RWPE2 (cell line): ENCODE data around the gene RNF123.
"Not testable (repeated sequence)": the region's sequence is repeated elsewhere in the genome, so short reads cannot be mapped to it uniquely, and the experiment has no call there.

Experiments
- ATAC-seq: fragments of 200-7000 bp; cut with Tn5 transposase; 3 replicates; pipeline ENCODE4 v1.9.1; 2021; ENCODE audit warnings: low read depth
- DNase-seq: peaks from one replicate; pipeline ENCODE4 v3.0.0-alpha.2; 2020; ENCODE audit warnings: low spot score
- H3K27ac ChIP-seq: fragments of 450-650 bp; 2 replicates; pipeline ENCODE4 v1.5.1; 2017; ENCODE audit warnings: mild to moderate bottlenecking; ENCODE audit not compliant: poor library complexity, severe bottlenecking
- H3K27me3 ChIP-seq: fragments of 250-450 bp; sonication (Bioruptor Pico); 2 replicates; pipeline ENCODE4 v1.5.1; 2021; ENCODE audit warnings: mild to moderate bottlenecking, moderate library complexity; ENCODE audit not compliant: insufficient read depth, poor library complexity, severe bottlenecking
- H3K36me3 ChIP-seq: fragments of 250-450 bp; sonication (Bioruptor Pico); 2 replicates; pipeline ENCODE4 v1.5.1; 2020; ENCODE audit warnings: low read depth, mild to moderate bottlenecking, moderate library complexity
- H3K4me1 ChIP-seq: fragments of 250-450 bp; sonication (Bioruptor Pico); 2 replicates; pipeline ENCODE4 v1.5.1; 2021; ENCODE audit warnings: mild to moderate bottlenecking, moderate library complexity; ENCODE audit not compliant: insufficient read depth, poor library complexity, severe bottlenecking
- H3K4me3 ChIP-seq: fragments of 250-450 bp; sonication (Bioruptor Pico); 2 replicates; pipeline ENCODE4 v1.5.1; 2021; ENCODE audit warnings: mild to moderate bottlenecking, moderate library complexity; ENCODE audit not compliant: severe bottlenecking
- H3K9me3 ChIP-seq: fragments of 250-450 bp; sonication (Bioruptor Pico); 2 replicates; pipeline ENCODE4 v1.5.1; 2021; ENCODE audit warnings: mild to moderate bottlenecking, moderate library complexity; ENCODE audit not compliant: severe bottlenecking
- TF ChIP-seq, protein P1 (sequence below): fragments of 450-650 bp; IDR thresholded peaks from one replicate; pipeline ENCODE4 v1.5.1; 2017; ENCODE audit warnings: mild to moderate bottlenecking, moderate library complexity; ENCODE audit not compliant: poor library complexity, severe bottlenecking

The RNF123 gene

DNA sequence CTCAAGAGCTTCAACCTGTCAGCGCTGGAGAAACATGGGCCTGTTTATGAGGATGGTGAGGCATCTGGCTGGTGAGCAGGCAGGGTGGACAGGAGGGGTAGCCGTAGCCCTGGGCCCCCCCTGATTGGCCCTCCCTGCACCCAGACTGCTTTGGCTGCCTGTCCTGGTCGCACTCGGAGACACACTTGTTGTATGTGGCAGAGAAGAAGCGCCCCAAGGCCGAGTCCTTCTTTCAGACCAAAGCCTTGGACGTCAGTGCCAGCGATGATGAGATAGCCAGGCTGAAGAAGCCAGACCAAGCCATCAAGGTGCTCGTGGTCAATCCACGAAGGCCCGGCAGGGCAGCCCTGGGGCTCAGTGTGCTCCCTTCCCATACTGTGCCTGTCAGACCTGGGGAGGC lies 13.4 kb upstream of the RNF123 start:
- no peaks in the 10 kb centered on the region for H3K27me3 ChIP-seq
- H3K4me3 ChIP-seq: no peak overlapping the region
- TF ChIP-seq, protein P1, sequence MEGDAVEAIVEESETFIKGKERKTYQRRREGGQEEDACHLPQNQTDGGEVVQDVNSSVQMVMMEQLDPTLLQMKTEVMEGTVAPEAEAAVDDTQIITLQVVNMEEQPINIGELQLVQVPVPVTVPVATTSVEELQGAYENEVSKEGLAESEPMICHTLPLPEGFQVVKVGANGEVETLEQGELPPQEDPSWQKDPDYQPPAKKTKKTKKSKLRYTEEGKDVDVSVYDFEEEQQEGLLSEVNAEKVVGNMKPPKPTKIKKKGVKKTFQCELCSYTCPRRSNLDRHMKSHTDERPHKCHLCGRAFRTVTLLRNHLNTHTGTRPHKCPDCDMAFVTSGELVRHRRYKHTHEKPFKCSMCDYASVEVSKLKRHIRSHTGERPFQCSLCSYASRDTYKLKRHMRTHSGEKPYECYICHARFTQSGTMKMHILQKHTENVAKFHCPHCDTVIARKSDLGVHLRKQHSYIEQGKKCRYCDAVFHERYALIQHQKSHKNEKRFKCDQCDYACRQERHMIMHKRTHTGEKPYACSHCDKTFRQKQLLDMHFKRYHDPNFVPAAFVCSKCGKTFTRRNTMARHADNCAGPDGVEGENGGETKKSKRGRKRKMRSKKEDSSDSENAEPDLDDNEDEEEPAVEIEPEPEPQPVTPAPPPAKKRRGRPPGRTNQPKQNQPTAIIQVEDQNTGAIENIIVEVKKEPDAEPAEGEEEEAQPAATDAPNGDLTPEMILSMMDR: no peak
- H3K36me3 ChIP-seq: peaks cover 57% of the 10 kb centered on the region
- no peaks in the 10 kb centered on the region for H3K9me3 ChIP-seq
- no peak overlapping the region for H3K27ac ChIP-seq
- H3K4me1 ChIP-seq: no peaks in the 10 kb centered on the region
- ATAC-seq: no peak
- no peak for DNase-seq

DNA sequence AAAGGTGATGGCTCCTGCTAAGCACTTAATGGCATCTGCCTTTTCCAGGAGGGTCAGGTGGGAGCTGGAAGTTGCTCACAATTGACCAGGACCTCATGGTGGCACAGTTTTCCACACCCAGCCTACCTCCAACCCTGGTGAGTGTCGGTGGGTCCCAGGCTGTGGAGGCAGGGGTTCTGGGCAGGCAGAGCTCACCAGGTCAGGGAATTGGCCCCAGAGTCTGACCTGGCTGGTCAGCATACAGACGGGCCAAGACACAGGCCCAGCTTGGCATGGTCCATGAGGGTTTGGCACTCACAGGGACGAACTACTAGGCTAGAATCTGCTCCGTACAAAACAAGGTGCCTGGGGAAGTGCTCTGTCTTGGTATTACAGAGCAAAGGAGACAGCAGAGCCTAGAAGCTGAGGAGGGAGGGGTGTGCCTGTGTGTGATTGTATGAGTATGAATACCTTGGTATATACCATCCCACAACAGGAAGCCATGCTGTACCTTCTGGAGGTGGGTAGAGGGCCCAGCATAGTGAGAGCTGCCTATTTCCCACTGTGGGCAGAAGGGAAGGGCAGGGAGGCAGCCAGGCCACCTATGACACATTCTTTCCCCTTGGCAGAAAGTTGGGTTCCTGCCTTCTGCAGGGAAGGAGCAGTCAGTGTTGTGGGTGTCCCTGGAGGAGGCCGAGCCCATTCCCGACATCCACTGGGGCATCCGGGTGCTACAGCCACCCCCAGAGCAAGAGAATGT lies 8.7 kb upstream of the RNF123 start:
- H3K27me3 ChIP-seq: no peaks in the 10 kb centered on the region
- no peak overlapping the region for H3K4me3 ChIP-seq
- H3K36me3 ChIP-seq: peaks cover 78% of the 10 kb centered on the region
- no peak for ATAC-seq
- TF ChIP-seq, protein P1: no peak
- DNase-seq: no peak
- no peaks in the 10 kb centered on the region for H3K9me3 ChIP-seq
- no peak overlapping the region for H3K27ac ChIP-seq
- no peaks in the 10 kb centered on the region for H3K4me1 ChIP-seq

DNA sequence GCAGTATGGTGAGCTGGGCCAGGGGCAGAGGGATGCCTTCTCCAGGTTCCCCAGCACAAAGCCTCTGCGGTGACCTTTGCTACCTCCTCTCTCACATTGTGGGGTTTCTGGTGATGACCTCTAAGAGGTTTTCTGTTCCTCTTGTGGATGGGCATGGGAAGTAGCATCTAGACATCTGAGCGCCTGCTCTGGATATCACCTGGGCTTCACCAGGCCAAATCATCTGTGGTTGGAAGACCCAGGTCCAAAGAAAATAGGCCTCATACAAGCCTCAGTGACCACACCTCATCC lies 8.2 kb upstream of the RNF123 start:
- no peaks in the 10 kb centered on the region for H3K4me1 ChIP-seq
- no peaks in the 10 kb centered on the region for H3K9me3 ChIP-seq
- H3K36me3 ChIP-seq: peaks cover 73% of the 10 kb centered on the region
- no peak overlapping the region for H3K4me3 ChIP-seq
- H3K27ac ChIP-seq: no peak overlapping the region
- TF ChIP-seq, protein P1: no peak
- ATAC-seq (no peak), DNase-seq (no peak)
- H3K27me3 ChIP-seq: no peaks in the 10 kb centered on the region

DNA sequence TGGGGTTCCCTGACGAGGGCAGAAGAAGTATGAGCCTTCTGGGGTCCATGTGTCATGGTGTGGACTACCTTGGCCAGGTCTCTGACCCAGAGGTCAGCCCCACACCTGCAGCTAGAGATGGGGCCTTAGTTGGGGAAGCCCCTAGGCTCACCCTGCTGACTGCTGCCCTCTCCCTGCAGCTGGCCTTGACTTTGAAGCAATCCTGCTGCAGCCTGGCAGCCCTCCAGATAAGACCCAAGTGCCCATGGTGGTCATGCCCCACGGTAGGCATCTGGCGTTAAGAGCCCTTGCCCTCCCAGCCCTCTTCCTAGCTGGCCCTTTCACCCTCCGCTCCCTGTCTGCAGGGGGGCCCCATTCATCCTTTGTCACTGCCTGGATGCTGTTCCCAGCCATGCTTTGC lies 7.8 kb upstream of the RNF123 start:
- peaks cover 69% of the 10 kb centered on the region for H3K36me3 ChIP-seq
- H3K27ac ChIP-seq: no peak overlapping the region
- TF ChIP-seq, protein P1: no peak
- no peak overlapping the region for H3K4me3 ChIP-seq
- no peaks in the 10 kb centered on the region for H3K27me3 ChIP-seq
- no peak for DNase-seq
- no peak for ATAC-seq
- no peaks in the 10 kb centered on the region for H3K4me1 ChIP-seq
- no peaks in the 10 kb centered on the region for H3K9me3 ChIP-seq

DNA sequence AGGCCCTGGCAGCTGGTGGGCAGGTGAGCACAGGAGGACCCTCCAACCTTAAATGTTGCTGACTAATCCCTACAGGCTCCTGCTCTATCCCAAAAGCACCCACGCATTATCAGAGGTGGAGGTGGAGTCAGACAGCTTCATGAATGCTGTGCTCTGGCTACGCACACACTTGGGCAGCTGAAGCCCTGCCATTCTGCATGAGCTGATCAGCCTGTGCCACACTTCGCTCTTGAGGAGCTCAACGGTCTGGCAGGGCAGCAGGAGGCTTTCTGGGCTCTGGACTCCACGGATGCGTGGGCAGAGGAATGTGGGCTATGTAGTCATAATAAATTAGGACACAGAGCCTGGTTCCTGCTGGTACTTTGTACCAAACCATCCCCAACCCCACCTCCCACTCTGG lies 6.2 kb upstream of the RNF123 start:
- Histone ChIP-seq H3K36me3 (peaks cover 53% of the 10 kb centered on the region), H3K27ac (no peak overlapping the region), H3K27me3 (no peaks in the 10 kb centered on the region), H3K4me1 (no peaks in the 10 kb centered on the region), H3K4me3 (no peak overlapping the region), H3K9me3 (no peaks in the 10 kb centered on the region)
- DNase-seq: no peak
- TF ChIP-seq, protein P1: no peak
- no peak for ATAC-seq

DNA sequence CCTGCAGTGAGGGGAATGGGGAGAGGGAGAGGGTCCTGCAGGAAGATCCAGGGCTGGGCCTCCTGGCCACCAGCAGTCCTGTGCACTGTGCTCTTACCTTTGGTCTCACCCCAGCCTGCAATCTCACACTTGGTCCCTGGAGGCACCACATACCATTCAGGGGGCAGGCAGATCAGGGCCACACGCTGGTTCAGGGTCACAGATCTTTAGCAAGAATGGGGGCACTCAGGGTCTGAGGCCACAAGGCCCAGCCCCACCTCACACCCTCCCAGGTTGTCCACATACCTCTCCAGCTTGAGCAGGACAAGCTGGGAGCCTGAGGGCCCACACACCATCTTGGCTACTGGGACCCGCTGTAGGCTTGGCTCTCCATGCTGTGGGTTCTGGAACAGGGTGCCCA lies 4.9 kb upstream of the RNF123 start:
- not testable (repeated sequence) for H3K27ac ChIP-seq, DNase-seq, H3K4me3 ChIP-seq, H3K4me1 ChIP-seq, ATAC-seq, H3K27me3 ChIP-seq, H3K9me3 ChIP-seq
- peaks cover 40% of the 10 kb centered on the region for H3K36me3 ChIP-seq

DNA sequence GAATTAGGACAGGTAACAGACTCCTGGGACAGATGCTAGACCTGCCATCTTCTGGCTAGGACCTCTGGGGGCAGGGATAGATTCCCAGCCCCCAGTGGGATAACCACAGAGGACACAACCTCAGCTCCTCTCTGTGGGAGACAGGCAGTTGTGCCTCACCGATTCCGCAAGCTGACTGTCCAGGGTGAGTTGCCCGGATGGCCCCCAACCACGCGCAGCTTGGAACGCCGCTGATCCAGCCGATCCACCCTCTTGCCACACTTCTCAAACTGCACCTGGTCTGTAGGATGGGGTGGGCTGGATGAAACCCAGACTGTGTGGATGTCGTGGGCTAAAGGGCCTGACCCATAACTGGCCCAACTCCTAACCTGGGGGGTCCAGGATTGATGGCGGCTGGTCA lies 4.3 kb upstream of the RNF123 start:
- not testable (repeated sequence) for H3K4me3 ChIP-seq, H3K27ac ChIP-seq, H3K4me1 ChIP-seq, H3K9me3 ChIP-seq, H3K27me3 ChIP-seq, DNase-seq, ATAC-seq
- peaks cover 33% of the 10 kb centered on the region for H3K36me3 ChIP-seq
